Stimulated activated CD4-positive, alpha-beta T cell treated with anti-CD3 and anti-CD28 coated beads, Interleukin-1b, Interleukin-23, amount 100 ng/mL, for 4 hours (primary cell): ENCODE data around the gene COMMD8.
"Not testable (repeated sequence)": the region's sequence is repeated elsewhere in the genome, so short reads cannot be mapped to it uniquely, and the experiment has no call there.

Experiments
- DNase-seq, 2 donors: peaks; one replicate each; pipeline ENCODE4 v3.0.0-alpha.2; 2020; ENCODE audit warnings: low read depth in 2 of 2

COMMD8 gene

GRCh38 chr4:47463235-47463956 is at the start of gene COMMD8:
Gene COMMD8, minus strand, starts transcription at chr4:47463702. Its CDS starts 51 bp downstream, at chr4:47463651.
- DNase-seq, result peak; percentile 93 to 94

GRCh38 chr4:47510506-47511143 is 47.1 kb upstream of the COMMD8 start:
- DNase-seq, result no peak

GRCh38 chr4:47505666-47506065 is 42.2 kb upstream of the COMMD8 start:
- DNase-seq, result no peak

GRCh38 chr4:47505147-47505546 is 41.6 kb upstream of the COMMD8 start:
- no peak for DNase-seq

- DNase-seq, result no peak
Measured at GRCh38 chr4:47500776-47501175, 37.3 kb upstream of the COMMD8 start.

- no peak for DNase-seq
Measured at GRCh38 chr4:47499700-47500099, 36.2 kb upstream of the COMMD8 start.

GRCh38 chr4:47498899-47499298 is 35.4 kb upstream of the COMMD8 start:
- no peak for DNase-seq

GRCh38 chr4:47494124-47494430 is 30.6 kb upstream of the COMMD8 start:
- no peak for DNase-seq

- no peak for DNase-seq
Measured at GRCh38 chr4:47493238-47494123, 30.0 kb upstream of the COMMD8 start.

GRCh38 chr4:47490550-47490949 is 27.0 kb upstream of the COMMD8 start:
- no peak for DNase-seq

GRCh38 chr4:47488706-47489105 is 25.2 kb upstream of the COMMD8 start:
- no peak for DNase-seq

GRCh38 chr4:47486727-47487126 is 23.2 kb upstream of the COMMD8 start:
- DNase-seq, result not testable (repeated sequence)

GRCh38 chr4:47486231-47486673 is 22.8 kb upstream of the COMMD8 start:
- no peak for DNase-seq

- no peak for DNase-seq
Measured at GRCh38 chr4:47485768-47486167, 22.3 kb upstream of the COMMD8 start.

GRCh38 chr4:47485047-47485692 is 21.7 kb upstream of the COMMD8 start, which contains the start of gene ATP10D:
Gene ATP10D, plus strand, starts transcription at chr4:47485275. Its CDS starts 27,266 bp downstream, at chr4:47512541.
- DNase-seq, result peak; percentile 46 to 65

GRCh38 chr4:47484168-47484567 is 20.7 kb upstream of the COMMD8 start:
- no peak for DNase-seq

- no peak for DNase-seq
Measured at GRCh38 chr4:47483745-47484144, 20.2 kb upstream of the COMMD8 start.

GRCh38 chr4:47482326-47482725 is 18.8 kb upstream of the COMMD8 start:
- DNase-seq, result no peak

- DNase-seq, result no peak
Measured at GRCh38 chr4:47478804-47479203, 15.3 kb upstream of the COMMD8 start.

GRCh38 chr4:47475411-47475810 is 11.9 kb upstream of the COMMD8 start:
- no peak for DNase-seq

- no peak for DNase-seq
Measured at GRCh38 chr4:47474799-47475198, 11.3 kb upstream of the COMMD8 start.
